HPDE6-E6E7 (cell line): Measurements from ENCODE around the gene ENOX1.
"Not testable (repeated sequence)": the region's sequence is repeated elsewhere in the genome, so short reads cannot be mapped to it uniquely, and the experiment has no call there.

Experiments used
- DNase-seq: peaks from one replicate; pipeline ENCODE4 v3.0.0; 2011; ENCODE audit warnings: missing footprints; ENCODE audit errors: extremely low spot score

Gene ENOX1

DNA sequence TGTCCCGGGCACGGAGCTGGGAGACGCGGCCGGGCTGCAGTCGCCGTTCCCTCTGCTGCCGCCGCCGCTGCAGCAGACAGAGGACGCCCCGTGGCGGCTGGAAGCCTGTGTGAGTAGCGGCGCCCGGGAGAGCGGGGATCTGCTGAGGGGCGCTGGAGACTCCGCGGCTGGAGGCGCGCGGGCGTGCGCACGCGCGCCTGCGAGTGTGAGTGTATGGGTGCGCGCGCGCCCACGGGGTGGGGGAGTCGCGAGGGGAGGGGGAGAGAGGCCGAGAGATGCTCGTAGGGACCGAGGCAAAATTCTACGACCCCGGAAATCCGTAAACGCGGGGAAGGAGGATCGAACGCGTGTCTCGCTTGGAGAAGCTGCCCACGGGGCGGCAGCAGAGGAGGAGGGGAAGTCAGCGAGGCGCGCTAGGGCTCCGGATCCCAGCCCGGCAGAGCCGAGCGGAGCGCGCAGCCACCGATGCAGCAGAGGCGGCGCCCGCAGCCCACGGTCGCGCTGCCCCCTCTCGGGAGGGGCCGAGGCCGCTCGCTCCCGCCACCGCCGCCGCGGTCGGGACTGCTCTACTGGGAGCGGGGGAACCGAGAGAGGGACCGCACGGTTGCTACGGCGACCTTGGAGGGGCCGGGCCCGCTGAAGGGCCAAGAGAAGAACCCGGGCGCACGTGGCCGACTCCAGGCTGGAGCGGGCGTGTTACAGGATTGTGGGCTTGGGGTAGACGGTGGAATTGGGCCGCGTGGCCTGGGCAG, at the start of gene ENOX1:
Gene ENOX1, minus strand, starts transcription at position 207 of the 752 bp plus-strand sequence.
- DNase-seq, result no peak

DNA sequence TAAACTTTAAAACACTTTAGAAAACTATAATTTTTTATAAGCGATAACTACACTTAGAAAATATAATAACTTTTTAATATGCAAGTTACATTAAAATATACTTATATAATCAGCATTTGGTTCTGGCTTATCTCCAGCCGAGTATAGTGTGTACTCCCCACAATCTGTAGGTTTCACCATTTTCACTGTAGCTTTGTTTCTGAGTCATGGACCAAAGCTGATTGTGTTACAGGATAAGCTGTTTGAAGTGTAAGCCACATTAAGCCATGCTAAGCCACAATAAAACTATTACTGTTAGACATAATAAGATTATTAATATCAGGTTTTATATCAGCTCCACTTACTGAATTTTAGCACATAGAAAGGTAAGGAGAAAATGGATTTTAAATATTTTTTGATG, 48.9 kb upstream of the ENOX1 start:
- no peak for DNase-seq

DNA sequence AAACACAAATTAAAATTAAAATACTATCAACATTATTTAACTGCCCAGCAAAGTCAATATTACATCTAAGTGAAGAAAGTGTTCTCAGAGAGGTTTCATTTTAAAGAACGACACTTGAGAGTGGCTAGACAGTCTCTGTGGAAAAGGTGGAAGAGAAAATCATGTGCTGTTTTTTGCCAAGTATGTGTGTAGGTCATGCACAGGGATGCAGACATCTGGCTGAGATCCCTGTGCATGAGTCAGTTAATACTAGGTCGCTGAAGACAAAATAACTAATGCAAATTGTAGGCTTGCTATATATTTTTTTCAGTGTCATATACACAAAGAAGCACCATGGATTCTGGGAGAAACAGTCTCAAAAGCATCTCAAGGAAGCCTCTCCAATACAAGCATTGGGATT, 44.3 kb upstream of the ENOX1 start:
- no peak for DNase-seq

DNA sequence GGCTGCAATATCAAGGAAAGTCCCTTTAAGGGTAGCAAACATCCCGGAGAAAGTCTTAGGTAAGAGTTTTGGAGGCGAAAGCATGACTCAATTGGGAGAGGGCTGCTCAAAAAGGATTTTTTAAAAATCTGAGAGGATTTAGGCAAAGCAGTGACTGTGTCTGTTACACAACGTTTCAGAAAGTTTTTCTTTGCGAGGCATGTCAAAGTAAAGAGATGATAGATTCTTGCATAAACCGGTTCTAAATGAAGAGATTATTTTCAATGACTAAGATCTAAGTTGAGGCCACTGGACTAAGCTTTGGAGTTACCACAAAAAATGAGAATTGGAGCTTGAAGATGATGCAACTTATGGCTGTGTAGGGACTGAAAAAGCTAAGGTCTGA, 43.7 kb upstream of the ENOX1 start:
- no peak for DNase-seq

DNA sequence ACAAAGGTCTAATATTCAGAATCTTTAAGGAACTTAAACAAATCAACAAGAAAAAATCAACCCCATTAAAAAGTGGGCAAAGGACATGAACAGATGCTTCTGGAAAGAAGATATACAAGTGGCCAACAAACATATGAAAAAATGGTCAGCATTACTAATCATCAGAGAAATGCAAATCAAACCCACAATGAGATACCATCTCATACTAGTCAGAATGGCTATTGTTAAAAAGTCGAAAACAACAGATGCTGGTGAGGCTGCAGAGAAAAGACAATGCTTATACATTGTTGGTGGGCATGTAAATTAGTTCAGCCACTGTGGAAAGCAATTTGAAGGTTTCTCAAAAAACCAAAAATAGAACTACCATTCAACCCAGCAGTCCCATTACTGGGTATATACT, 37.9 kb upstream of the ENOX1 start:
- not testable (repeated sequence) for DNase-seq

DNA sequence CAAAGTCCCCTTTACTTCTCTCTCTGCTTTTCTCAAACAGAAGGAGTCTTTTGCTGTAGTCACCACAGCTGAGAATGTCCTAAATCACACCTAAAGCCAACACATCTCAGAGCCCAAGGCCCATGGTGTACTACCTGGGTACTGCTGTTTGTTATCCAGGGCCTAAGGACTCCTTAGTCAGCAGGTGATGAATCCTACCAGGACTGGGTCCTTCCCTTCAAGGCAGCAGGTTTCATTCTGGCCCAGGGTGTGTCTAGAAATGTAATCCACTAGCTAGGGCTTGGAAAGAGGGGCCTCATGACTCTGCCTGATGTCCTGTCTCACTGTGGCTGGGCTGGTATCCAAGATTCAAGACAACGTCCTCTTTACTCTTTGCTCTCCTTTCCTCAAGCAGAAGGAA, 36.2 kb upstream of the ENOX1 start:
- DNase-seq, result no peak

DNA sequence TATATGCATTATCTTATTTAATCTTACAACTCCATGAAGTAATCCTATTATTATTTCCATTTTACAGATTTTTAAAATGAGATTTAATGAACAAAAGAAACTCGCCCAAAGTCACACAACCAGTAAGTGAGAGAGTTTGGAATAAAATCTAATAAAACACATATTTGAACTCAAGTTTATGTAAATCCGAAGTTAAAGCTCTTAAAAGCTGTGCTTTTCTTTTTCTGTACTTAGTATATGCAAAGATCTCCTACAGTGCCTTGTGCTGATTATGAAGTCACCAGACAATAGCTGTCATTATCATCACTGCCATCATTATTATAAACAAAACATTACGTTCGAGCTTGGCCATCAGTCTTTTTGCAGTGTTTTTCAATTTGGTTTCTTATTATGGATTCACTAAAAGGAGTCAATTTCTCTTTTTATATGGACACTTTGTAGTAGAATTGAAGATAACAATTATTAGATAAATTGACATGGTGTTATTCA, 29.7 kb upstream of the ENOX1 start:
- no peak for DNase-seq

DNA sequence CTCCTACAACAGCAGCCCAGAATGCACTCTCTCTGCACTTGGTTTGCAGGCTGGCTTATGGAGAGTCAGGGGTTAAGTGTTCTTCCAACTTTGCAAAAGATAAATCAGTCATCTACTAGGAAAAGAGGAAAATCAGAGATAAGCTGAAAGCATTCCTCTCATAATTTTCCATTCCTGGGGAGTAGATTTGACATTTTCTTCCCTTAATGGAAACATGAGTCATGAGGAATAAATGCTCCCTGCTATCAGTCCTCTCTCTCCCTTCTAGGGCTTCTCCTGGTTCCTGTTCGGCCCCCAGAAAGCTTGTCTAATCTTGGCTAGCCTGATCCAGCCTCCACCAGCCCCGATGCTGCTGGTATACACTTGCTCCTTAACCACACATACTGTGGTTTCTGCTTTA, 28.4 kb upstream of the ENOX1 start:
- no peak for DNase-seq

DNA sequence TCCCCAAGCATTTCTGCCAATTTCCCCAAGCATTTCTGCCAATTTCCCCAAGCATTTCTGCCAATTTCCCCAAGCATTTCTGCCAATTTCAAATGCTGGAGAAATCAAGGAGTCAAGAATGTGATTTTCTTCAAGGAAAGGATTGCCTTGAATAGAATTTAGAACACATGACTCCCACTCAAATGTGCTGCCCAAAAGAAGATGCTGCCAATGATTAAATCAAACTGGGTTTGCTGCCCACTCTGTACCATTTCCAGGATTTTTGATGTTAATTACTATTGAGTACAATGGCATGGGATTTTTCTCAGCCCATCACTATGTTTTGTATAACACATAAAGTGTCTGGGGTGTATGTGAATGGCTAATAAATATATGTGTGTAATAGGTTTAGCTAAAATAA, 21.9 kb upstream of the ENOX1 start:
- no peak for DNase-seq

DNA sequence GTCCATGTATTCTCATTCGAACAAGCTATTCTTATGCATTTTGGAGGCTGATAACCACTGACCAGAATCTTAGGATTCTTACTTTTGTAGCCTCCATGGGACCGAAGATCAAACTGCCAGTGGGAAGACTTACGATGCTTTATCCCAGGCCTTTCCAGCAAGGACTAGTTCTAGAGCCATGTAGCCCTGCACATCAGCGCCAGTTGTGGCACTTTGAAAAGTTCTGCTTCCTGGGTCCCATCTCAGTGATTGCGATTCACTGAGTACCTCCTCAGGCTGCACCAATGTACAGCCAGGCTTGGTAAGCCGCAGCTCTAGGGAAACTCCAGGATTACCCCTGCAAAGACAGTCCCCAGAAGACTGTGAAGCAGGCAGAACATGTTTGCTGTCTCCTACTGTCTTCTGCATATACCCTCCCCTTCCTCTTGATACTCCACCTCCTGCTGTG, 18.9 kb upstream of the ENOX1 start:
- no peak for DNase-seq

DNA sequence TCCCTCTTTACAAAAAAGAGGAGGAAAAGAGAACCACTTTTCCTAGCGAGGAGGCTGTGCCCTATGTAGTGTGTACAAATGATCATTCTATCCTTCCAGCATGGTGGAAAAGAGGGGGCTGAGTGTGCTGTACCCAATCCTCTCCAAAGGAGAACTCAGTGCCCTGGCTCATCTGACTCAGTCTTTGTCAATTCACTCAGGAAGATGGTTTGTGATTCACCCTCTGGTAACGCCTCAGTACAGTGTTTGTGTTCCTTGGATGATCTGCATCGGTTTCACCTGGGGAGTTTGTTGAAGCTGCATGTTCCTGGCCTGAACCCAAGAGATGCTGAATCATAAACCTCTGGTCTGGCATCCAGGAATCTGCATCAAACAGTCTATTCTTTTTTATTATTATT, 18.3 kb upstream of the ENOX1 start:
- peak; percentile 65 for DNase-seq

DNA sequence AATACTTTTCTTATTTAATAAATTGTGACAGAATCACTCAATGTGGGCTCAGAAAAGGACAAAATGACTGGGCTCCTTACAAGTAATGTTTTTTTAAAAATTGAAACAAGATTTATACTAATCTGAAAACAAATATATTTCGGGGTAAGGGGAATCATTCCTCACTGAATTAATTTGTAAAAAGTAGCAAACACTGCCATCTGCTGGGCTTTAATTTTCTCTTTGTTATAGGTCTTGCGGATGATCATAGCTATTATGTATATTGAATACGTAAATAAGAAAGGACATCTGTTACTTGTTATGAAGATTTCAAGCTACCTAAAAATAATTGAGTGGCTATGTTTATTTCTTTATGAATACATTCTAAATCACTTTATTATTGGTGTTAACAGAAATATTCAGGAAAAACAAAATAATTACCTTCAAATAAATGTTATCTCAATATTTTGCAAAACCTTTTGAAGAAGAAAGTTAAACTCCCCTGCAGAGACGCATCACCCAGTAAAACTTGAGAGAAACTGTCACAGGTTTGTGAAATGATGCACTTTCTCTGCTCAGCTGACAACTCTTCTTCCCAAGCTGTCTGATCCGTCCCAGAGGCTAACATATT, 17.8 kb upstream of the ENOX1 start:
- no peak for DNase-seq

DNA sequence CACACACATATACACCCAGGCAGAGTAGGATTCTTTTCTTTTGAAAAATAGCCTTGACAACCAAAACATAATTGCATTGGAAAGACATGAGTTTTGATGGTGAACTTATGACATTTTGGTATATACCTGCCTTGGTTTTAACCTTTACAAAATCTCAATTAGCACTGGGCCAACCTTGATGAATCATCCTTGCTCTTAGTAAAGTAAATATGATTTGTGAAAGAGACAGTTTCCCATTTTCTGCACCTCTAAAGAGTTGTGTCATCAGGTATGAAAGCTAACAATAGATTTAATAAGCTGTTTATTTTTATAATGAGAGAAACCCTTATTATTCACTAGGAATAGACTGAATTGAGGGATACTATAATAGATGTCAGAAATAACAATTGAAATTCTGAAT, 15.7 kb upstream of the ENOX1 start:
- DNase-seq, result no peak

DNA sequence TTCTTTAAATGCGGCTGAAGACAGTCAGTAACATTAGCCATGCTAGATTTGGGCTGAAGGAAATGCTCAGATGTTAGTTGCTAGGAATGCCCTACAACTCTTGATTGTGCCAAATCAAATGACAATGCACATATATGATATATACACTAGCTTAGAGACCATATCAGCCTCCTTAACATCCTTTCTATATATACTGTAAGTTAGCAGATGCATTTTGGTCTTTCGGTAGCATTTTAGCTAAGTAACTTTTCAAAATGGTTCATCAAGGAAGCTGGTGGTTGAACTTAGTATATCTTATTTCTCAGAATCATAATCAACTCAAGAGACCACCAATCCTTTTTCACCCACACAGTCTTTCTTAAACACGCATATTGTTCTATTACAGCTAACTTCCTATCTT, 14.1 kb upstream of the ENOX1 start:
- no peak for DNase-seq

DNA sequence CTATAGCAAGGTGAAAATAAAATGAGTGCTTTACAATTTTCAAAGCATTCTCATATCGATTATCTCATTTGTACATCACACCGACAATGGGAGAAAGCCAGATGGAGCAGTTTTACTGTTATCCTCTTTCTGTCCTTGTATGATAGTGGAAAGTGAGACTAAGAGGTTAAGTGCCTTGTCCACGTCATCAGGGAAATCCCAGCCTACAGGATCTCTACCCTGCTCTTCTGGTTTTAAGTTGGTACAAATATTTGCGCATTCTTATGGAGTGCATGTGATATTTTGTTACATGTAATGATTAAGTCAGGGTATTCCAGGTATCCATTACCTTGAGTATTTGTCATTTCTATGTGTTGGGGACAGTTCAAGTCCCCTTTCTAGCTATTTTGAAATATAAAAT, 12.4 kb upstream of the ENOX1 start:
- DNase-seq, result no peak

DNA sequence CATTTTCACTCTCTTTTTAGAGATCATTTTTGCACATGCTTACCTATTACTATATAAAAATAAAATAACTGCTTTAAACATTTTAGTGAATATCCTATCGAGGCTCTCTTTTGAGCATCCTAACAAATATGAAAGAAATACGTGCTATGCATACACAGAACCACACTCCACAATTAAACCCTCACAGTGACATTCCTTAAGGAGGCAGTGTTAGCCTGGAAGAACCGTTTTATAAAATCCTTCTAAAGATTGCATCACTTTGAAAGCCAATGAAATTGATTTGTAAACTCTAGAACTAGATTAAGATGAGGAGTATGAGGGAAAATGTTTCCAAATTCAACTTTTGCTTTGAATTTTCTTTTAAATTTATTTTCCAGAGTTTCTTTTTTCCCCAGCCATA, 11.1 kb upstream of the ENOX1 start:
- no peak for DNase-seq

DNA sequence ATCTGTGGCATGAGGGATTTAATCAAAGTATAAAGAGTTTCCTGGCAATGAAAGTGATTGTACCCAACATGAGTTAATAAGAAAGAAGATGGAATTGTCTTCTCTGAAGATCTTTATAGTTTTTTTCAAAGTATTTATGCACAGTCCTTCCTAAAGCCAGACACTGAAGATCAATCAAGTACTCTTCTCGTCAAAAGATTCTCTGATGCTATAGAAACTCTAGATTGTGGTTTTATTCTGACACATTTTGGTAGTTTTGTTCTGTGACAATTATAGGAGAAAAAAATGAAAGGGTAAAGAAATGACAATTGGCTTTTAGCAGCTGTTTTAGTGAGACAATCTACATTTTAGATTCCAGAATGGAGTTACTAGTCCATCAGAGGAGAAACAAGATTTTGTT, 10.4 kb upstream of the ENOX1 start:
- no peak for DNase-seq

DNA sequence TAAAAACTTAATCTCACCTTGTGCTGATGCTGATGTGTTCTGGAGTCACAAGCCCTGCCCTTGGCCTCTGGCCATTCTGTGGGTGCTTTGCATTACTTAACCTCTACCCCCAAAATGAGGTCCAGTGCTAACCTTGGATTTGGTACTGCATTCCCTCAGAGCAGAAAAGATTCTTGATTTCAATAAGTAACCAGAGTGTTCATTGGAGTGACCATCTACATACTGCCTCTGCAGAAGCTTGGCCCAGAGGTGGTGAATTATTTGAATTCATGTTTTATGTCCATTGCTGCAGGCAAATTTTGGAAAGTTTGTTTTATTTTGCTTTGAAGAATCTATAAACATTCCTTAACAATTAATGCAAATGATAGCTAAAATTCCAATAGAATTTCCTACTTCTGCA, 7.6 kb upstream of the ENOX1 start:
- DNase-seq, result no peak

DNA sequence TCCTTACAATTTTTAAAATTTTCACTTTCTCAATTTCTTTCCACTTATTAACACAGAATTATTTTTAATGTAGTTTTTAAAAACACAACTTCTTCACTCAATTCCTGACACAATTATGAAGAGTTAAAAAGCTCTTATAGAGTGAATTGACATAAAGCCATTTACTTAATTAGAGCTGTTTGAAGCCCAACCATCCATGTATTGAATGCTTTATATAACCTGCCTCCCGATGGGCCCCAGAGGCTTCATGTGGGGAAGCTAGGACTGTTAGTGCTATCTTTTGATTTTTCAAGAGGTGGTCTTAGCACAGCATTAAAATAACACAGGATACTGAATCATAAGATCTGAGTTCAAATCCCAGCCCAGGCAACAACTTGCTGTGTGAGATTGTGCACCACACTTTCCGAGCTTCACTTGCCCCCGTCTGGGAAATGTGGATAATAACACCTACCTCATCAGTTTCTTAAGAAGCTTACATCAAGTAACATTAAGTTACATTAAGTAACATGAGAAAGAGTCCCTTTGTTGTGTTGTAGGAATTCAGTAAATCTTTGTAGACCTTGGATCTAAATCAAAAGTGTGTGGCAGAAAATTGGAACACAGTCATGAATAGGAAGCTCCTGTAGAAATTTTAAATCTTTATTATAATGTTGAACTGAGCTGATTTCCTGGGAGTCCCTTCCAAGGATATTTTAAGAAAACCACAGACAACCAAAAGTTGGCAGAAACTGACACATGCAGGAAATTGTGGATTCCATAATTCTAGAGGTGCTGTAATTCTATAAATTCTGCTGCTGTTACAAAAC, 5.5 kb upstream of the ENOX1 start:
- DNase-seq, result no peak

DNA sequence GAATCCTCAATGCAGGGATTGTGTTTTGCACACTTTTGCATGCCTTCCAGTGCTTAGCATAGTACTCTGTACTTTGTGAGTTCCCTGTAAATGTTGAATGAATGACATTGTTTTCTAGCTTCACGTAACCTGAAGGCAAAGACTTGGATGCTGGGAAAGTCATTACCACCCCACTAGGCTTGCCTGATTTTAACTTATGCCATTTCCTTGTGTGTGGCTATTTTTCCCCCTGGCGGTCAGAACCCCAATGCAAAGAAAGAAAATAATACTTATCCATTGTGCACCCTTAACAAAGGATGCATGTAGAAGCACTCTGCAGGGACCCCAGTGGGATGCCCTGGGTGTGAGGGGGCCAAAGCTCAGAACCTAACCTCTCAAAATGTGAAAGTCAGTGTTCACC, 1.2 kb upstream of the ENOX1 start:
- DNase-seq, result no peak

DNA sequence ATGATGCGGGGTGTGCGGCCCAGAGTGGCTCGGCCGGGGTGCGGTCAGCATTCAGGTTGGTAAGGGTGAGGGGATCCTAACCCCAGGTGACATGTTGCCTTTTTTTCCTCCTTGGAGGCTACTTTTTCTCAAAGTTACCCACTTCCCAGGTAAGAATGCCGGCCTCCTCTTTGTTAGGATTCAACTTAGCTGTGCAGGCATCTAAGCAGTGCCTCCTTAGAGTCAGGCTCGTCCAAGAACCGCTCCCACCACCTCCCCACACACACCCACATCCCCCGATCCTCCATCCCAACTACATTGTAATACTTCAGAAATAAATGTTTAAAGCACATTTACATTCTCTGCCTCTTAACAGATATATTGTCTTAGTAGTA, 733 bp upstream of the ENOX1 start:
- DNase-seq, result no peak

DNA sequence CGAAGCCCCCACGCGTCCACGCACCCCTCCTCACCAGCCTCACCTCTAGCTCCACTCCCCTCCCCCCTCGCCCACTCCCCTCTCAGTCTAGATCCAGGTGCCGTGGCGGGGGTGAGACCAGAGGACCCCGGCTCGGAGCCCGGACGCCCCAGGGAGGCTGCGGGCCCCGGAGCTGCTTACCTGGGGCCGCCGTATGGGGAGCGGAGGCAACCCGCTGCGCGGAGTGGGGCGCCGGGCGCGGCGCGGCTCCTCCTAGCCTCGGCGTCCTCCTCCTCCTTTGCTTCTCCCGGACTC, 353 bp downstream of the ENOX1 start:
- DNase-seq, result no peak
